ENCODE results near the gene RASSF7. TPM values are rescaled to one million over a fixed set of nuclear protein-coding genes. Genes with fewer than 3 reads are reported as not detected.
A peak's percentile ranks its signal among the peaks of the same experiment; 100 is the strongest.

The RASSF7 gene
- total and polyA plus RNA-seq, 2 donors from 2014 or later = 106 to 108 TPM

GRCh38 chr11:575313-575995 lies 14.7 kb downstream of the RASSF7 start:
- Histone ChIP-seq H3K27ac (ENCODE audit: low read depth in 2 of 2, low read length in 2 of 2) (peak overlapping the region in 1 of 2 donors; percentile 74), H3K9me3 (ENCODE audit: control insufficient read depth in 2 of 3, insufficient read depth in 1 of 3, low read length in 3 of 3) (no peaks in the 10 kb centered on the region), H3K36me3 (ENCODE audit: control insufficient read depth in 2 of 3, insufficient read depth in 3 of 3, low read length in 3 of 3) (no peaks in the 10 kb centered on the region), H3K4me1 (ENCODE audit: control insufficient read depth in 2 of 3, insufficient read depth in 2 of 3, low read depth in 1 of 3, low read length in 3 of 3) (peaks cover 0 to 45% (median 14%) of the 10 kb centered on the region in 3 donors), H3K4me3 (ENCODE audit: low read length in 3 of 3) (peak overlapping the region; percentile 26 to 69 (median 60)), H3K9ac (ENCODE audit: low read length in 3 of 3) (peak overlapping the region in 1 of 3 donors; percentile 19), H3K27me3 (ENCODE audit: control insufficient read depth, insufficient read depth, low read length) (no peaks in the 10 kb centered on the region)
- no peak for TF ChIP-seq CTCF (IDR thresholded peaks at IDR 0.05; ENCODE audit: borderline replicate concordance, extremely low read depth, insufficient read depth)
- intact Hi-C loops (cut with DNase I) = no loop called here
- FAIRE-seq = no peak
- DNase-seq = peak in 2 of 5 donors; percentile 80 to 83

GRCh38 chr11:575996-576768 lies 15.4 kb downstream of the RASSF7 start, which contains the start of gene PHRF1:
TSS of gene PHRF1 (plus strand) at chr11:576470. CDS start at chr11:581513, 5,043 bp downstream.
- intact Hi-C loops (cut with DNase I) = no loop called here
- H3K4me1 ChIP-seq (ENCODE audit: control insufficient read depth in 2 of 3, insufficient read depth in 2 of 3, low read depth in 1 of 3, low read length in 3 of 3) = peaks cover 0 to 45% (median 14%) of the 10 kb centered on the region in 3 donors
- peak; percentile 96 to 99 (median 97) for DNase-seq
- peak within 1 kb of the TSS; percentile 96 to 98 for H3K27ac ChIP-seq (ENCODE audit: low read depth in 2 of 2, low read length in 2 of 2)
- H3K36me3 ChIP-seq (ENCODE audit: control insufficient read depth in 2 of 3, insufficient read depth in 3 of 3, low read length in 3 of 3) = no peaks in the 10 kb centered on the region
- no peaks in the 10 kb centered on the region for H3K9me3 ChIP-seq (ENCODE audit: control insufficient read depth in 2 of 3, insufficient read depth in 1 of 3, low read length in 3 of 3)
- H3K27me3 ChIP-seq (ENCODE audit: control insufficient read depth, insufficient read depth, low read length) = no peaks in the 10 kb centered on the region
- FAIRE-seq = no peak
- H3K4me3 ChIP-seq (ENCODE audit: low read length in 3 of 3) = peak within 1 kb of the TSS; percentile 84 to 87 (median 87)
- TF ChIP-seq CTCF (IDR thresholded peaks at IDR 0.05; ENCODE audit: borderline replicate concordance, extremely low read depth, insufficient read depth) = no peak
- peak within 1 kb of the TSS; percentile 84 to 96 (median 85) for H3K9ac ChIP-seq (ENCODE audit: low read length in 3 of 3)

GRCh38 chr11:576811-577610 lies 16.2 kb downstream of the RASSF7 start:
- Histone ChIP-seq H3K4me1 (ENCODE audit: control insufficient read depth in 2 of 3, insufficient read depth in 2 of 3, low read depth in 1 of 3, low read length in 3 of 3) (peaks cover 0 to 45% (median 14%) of the 10 kb centered on the region in 3 donors), H3K4me3 (ENCODE audit: low read length in 3 of 3) (peak overlapping the region; percentile 84 to 87 (median 85)), H3K36me3 (ENCODE audit: control insufficient read depth in 2 of 3, insufficient read depth in 3 of 3, low read length in 3 of 3) (peaks cover 0 to 2% (median 2%) of the 10 kb centered on the region in 3 donors), H3K9ac (ENCODE audit: low read length in 3 of 3) (peak overlapping the region; percentile 48 to 96 (median 85)), H3K27ac (ENCODE audit: low read depth in 2 of 2, low read length in 2 of 2) (peak overlapping the region in 1 of 2 donors; percentile 32), H3K9me3 (ENCODE audit: control insufficient read depth in 2 of 3, insufficient read depth in 1 of 3, low read length in 3 of 3) (no peaks in the 10 kb centered on the region), H3K27me3 (ENCODE audit: control insufficient read depth, insufficient read depth, low read length) (no peaks in the 10 kb centered on the region)
- intact Hi-C loops (cut with DNase I) = no loop called here
- FAIRE-seq (no peak), DNase-seq (peak in 2 of 5 donors; percentile 67 to 85)
- no peak for TF ChIP-seq CTCF (IDR thresholded peaks at IDR 0.05; ENCODE audit: borderline replicate concordance, extremely low read depth, insufficient read depth)
